Ovary (tissue), 3 donors: ENCODE measurements around the gene PKP3.

Experiments
- CTCF ChIP-seq, 3 donors: fragments of 450-650 bp in 2 of 3; fragments of 200-600 bp in 1 of 3; IDR thresholded peaks; one replicate each; pipeline versions ENCODE4 v1.5.1 to v1.8.0; 2016 to 2022; ENCODE audit warnings: antibody characterized with exemption in 3 of 3, mild to moderate bottlenecking in 1 of 3
- EP300 ChIP-seq: sonication (generic); formaldehyde crosslinking; IDR thresholded peaks from one replicate; pipeline ENCODE4 v1.6.1; 2017; ENCODE audit warnings: antibody characterized with exemption
- donor health status: DM: no; HTN: no; CAD: no.

- TF ChIP-seq CTCF (IDR thresholded peaks at IDR 0.05) = no peak
- peak; percentile 18 for TF ChIP-seq EP300
Measured at GRCh38 chr11:353179-353873, 40.7 kb upstream of the PKP3 start.
